SU-DHL-6 (cell line): ENCODE measurements around the gene TM7SF3.

ENCODE experiments used
- H2AFZ ChIP-seq: fragments of 200-600 bp; sonication (generic); 2 replicates; pipeline ENCODE4 v1.6.1; 2014; ENCODE audit warnings: low read depth, mild to moderate bottlenecking, moderate library complexity, mixed read lengths, antibody characterized with exemption, low read length; ENCODE audit not compliant: severe bottlenecking
- H3F3A ChIP-seq: fragments of 200-600 bp; shearing (Covaris generic); 2 replicates; pipeline ENCODE4 v1.6.0; 2016; ENCODE audit warnings: antibody characterized with exemption, mild to moderate bottlenecking; ENCODE audit not compliant: insufficient read depth
- H3K27ac ChIP-seq: fragments of 200-600 bp; sonication (generic); 2 replicates; pipeline ENCODE4 v1.5.1; 2016; ENCODE audit warnings: low read depth, mild to moderate bottlenecking, low read length, moderate library complexity, mixed read lengths
- H3K27me3 ChIP-seq: fragments of 200-600 bp; sonication (generic), shearing (Covaris generic); 2 replicates; pipeline ENCODE4 v1.6.0; 2014; ENCODE audit warnings: mild to moderate bottlenecking, low read length
- H3K36me3 ChIP-seq: fragments of 200-600 bp; sonication (generic); 2 replicates; pipeline ENCODE4 v1.6.1; 2014; ENCODE audit warnings: mild to moderate bottlenecking, low read length, mixed read lengths
- H3K4me2 ChIP-seq: fragments of 300-600, 200-600 bp; shearing (Covaris generic), sonication (generic); 2 replicates; pipeline ENCODE4 v1.6.0; 2014; ENCODE audit warnings: low read length, low read depth, mild to moderate bottlenecking; ENCODE audit not compliant: poor library complexity, severe bottlenecking
- H3K4me3 ChIP-seq: fragments of 200-600 bp; sonication (generic); 2 replicates; pipeline ENCODE4 v1.5.1; 2014; ENCODE audit warnings: antibody characterized with exemption, low read length, mild to moderate bottlenecking, mixed read lengths; ENCODE audit not compliant: insufficient read depth, poor library complexity, severe bottlenecking
- H3K79me2 ChIP-seq: fragments of 200-600 bp; sonication (generic); 2 replicates; pipeline ENCODE4 v1.6.1; 2014; ENCODE audit warnings: mild to moderate bottlenecking, low read length, moderate library complexity; ENCODE audit not compliant: insufficient read depth
- H3K9ac ChIP-seq: fragments of 200-600 bp; sonication (generic); 2 replicates; pipeline ENCODE4 v1.7.0; 2014; ENCODE audit warnings: mild to moderate bottlenecking, low read length
- H3K9me2 ChIP-seq: fragments of 200-600 bp; sonication (generic); replicated peaks from 2 replicates; pipeline ENCODE4 v1.6.1; 2014; ENCODE audit warnings: low read length; ENCODE audit not compliant: insufficient read depth
- H3K9me3 ChIP-seq: fragments of 200-600 bp; sonication (generic); 2 replicates; pipeline ENCODE4 v1.6.1; 2014; ENCODE audit warnings: low read length, mixed read lengths; ENCODE audit not compliant: insufficient read depth
- H4K20me1 ChIP-seq: fragments of 200-600 bp; sonication (generic); 2 replicates; pipeline ENCODE4 v1.6.1; 2014; ENCODE audit warnings: low read depth, mild to moderate bottlenecking, antibody characterized with exemption, low read length, moderate library complexity, mixed read lengths
- CTCF ChIP-seq: fragments of 200-600 bp; sonication (generic); IDR thresholded peaks from one replicate; pipeline ENCODE4 v1.5.1; 2017; ENCODE audit warnings: antibody characterized with exemption, mild to moderate bottlenecking, low read length, moderate library complexity; ENCODE audit not compliant: insufficient read depth, poor library complexity, severe bottlenecking
- EZH2phosphoT487 ChIP-seq: fragments of 200-600 bp; sonication (generic), shearing (Covaris generic); conservative IDR thresholded peaks from 2 replicates; pipeline ENCODE4 v1.6.1; 2018; ENCODE audit warnings: mild to moderate bottlenecking, antibody characterized with exemption, low read length, moderate library complexity, mixed read lengths

The TM7SF3 gene

GRCh38 chr12:26939192-26939832, 74.9 kb downstream of the TM7SF3 start:
- Histone ChIP-seq H3K9ac (peak overlapping the region; percentile 83), H3K79me2 (peaks cover 95% of the 10 kb centered on the region), H3K27me3 (no peaks in the 10 kb centered on the region), H3K9me3 (no peaks in the 10 kb centered on the region), H3F3A (peaks cover 24% of the 10 kb centered on the region), H3K27ac (peak overlapping the region; percentile 86), H2AFZ (no peak overlapping the region), H4K20me1 (peaks cover 20% of the 10 kb centered on the region), H3K9me2 (no peaks in the 10 kb centered on the region), H3K4me3 (peak overlapping the region; percentile 83), H3K4me2 (peak overlapping the region; percentile 85), H3K36me3 (peaks cover 2% of the 10 kb centered on the region; the same call in 1 of the 2 replicates)
- TF ChIP-seq CTCF (no peak), EZH2phosphoT487 (no peak)

- Histone ChIP-seq H3K9ac (peak overlapping the region; percentile 83), H3K4me2 (peak overlapping the region; percentile 85), H3F3A (peaks cover 24% of the 10 kb centered on the region), H3K27me3 (no peaks in the 10 kb centered on the region), H3K27ac (peak overlapping the region; percentile 86), H3K9me2 (no peaks in the 10 kb centered on the region), H3K9me3 (no peaks in the 10 kb centered on the region), H2AFZ (peak overlapping the region; percentile 53), H3K4me3 (peak overlapping the region; percentile 83), H3K36me3 (peaks cover under 1% of the 10 kb centered on the region; the same call in 1 of the 2 replicates), H3K79me2 (peaks cover 95% of the 10 kb centered on the region), H4K20me1 (peaks cover 20% of the 10 kb centered on the region)
- TF ChIP-seq EZH2phosphoT487 (no peak), CTCF (no peak)
These were observed 75.5 kb downstream of the TM7SF3 start for GRCh38 chr12:26938701-26939062.

GRCh38 chr12:26937863-26938700, 76.1 kb downstream of the TM7SF3 start, which contains the start of the genes FGFR1OP2 and INTS13:
TSS of gene FGFR1OP2 (plus strand) at chr12:26938470. CDS start at chr12:26954159, 15,689 bp downstream.
TSS of gene INTS13 (minus strand) at chr12:26937981. CDS start at chr12:26936803, 1,178 bp downstream.
- TF ChIP-seq EZH2phosphoT487 (no peak), CTCF (no peak)
- peaks cover 24% of the 10 kb centered on the region for H3F3A ChIP-seq

More at GRCh38 chr12:26937863-26938700, 76.1 kb downstream of the TM7SF3 start, which contains the start of the genes FGFR1OP2 and INTS13:
- peak within 1 kb of the TSS; percentile 53 for H2AFZ ChIP-seq
- H3K36me3 ChIP-seq, result peaks cover 3% of the 10 kb centered on the region; the same call in 1 of the 2 replicates
- no peaks in the 10 kb centered on the region for H3K9me3 ChIP-seq
- peak within 1 kb of the TSS; percentile 83 for H3K9ac ChIP-seq
- peak within 1 kb of the TSS; percentile 83 for H3K4me3 ChIP-seq
- H3K79me2 ChIP-seq, result peaks cover 95% of the 10 kb centered on the region
- no peaks in the 10 kb centered on the region for H3K9me2 ChIP-seq
- H3K27ac ChIP-seq, result peak within 1 kb of the TSS; percentile 86
- no peaks in the 10 kb centered on the region for H3K27me3 ChIP-seq
- H4K20me1 ChIP-seq, result peaks cover 19% of the 10 kb centered on the region
- peak within 1 kb of the TSS; percentile 85 for H3K4me2 ChIP-seq
